NCI-H1930 (cell line): ENCODE data around the gene PIP4K2A.
"Not testable (repeated sequence)": the region's sequence is repeated elsewhere in the genome, so short reads cannot be mapped to it uniquely, and the experiment has no call there.

Experiments
- DNase-seq, 2 experiments: peaks; one replicate each; lab custom pipeline; 2025; lab: John Stamatoyannopoulos, UW

PIP4K2A gene

GRCh38 chr10:22719406-22720042 lies 5.1 kb upstream of the PIP4K2A start:
- DNase-seq: no peak

GRCh38 chr10:22718659-22719058 lies 4.3 kb upstream of the PIP4K2A start:
- DNase-seq: not testable (repeated sequence)

GRCh38 chr10:22717728-22718127 lies 3.4 kb upstream of the PIP4K2A start:
- DNase-seq: no peak

DNA sequence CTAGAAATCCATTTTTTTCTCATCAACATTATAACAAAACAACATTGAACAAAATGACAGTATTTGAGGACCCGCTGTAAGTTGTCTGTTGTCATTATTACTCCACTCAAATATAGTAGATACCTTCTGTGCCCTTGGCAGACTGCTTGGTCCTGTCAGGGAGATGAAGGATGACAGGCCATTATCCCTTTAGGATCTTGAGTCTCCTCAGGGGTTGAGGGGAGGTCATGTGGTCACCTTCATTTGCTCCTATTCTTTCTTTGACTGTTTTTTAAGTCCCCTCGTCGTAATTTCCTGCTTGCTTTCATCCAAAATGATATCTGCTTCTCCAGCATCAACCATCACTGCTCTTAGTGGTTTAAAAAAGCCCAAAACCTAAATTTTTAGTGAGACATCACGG lies 2.6 kb upstream of the PIP4K2A start:
- no peak for DNase-seq

- DNase-seq: no peak
Observed at GRCh38 chr10:22715290-22715625, 880 bp upstream of the PIP4K2A start.

DNA sequence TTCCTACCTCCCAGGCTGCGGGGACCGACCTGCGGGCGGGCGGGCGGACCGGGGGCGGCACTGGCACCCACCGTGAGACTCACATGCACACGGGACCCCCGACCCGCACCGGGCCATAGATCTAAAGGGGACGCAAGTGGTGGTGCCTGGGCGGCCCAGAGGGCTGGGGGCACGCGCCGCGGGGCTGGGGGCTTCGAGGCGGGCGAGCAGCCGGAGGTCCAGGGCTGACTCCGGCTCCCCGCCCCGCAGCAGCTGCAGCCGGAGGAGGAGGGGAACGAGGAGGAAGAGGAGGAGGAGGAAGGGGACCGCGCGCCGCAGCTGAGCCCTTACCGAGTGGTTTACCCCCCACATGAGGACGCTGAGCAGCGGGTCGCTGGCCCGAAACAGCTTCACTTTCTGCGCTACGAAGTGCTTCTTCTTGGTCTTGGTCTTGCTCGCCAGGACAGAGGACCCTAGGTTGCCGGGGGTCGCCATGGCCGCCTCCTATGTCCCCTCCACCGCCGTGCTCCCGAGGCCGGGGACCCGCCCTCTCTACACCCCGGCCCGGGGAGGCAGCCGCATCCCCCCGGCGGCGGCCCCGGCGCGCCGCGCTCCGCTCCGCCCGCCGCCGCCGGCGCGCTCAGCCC lies 412 bp downstream of the PIP4K2A start:
- DNase-seq: no peak

DNA sequence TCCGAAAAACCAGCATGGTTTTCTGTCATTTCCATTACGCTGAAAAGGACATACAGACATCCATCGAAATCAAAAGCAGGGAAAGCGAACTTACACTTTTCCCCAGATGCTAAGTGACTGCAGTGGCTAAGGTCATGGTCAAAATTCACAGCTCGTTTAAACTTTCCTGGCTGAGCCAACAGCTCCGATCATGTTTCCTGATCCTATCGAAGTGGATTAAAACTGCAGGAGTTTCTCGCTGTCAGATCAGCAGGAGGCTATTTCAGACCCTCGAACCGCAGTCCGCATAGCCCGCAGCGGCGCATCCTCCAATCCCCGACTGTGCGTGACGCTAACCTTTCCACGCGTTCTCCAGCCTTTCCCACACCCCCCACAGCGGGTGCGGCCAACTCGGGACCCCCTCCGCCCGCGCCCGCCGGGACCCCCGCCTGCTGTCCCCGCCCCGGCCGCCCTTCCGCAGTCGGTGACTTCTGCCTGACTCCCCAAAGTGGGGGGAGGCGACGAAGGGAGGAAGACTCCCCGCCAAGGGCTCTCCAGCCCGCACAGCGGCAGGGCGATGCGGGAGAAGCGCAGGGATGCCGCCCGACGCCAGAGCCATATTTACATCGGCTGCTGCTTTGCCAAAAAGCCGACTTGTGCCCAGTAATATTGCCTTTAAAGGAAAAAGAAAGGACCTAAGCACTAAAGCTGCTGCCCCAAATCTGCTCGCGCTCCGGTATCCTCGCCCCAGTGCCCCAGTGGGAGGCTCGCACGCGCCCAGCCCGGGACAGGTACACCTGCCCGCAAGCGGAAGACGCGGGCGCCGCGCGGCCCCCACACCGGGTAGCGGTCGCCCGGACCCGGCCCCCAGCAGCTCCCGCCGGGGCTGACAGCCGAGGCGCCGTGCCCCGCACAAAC lies 1.2 kb downstream of the PIP4K2A start:
- no peak for DNase-seq

- no peak for DNase-seq
Observed at GRCh38 chr10:22712211-22712955, 2.0 kb downstream of the PIP4K2A start.

DNA sequence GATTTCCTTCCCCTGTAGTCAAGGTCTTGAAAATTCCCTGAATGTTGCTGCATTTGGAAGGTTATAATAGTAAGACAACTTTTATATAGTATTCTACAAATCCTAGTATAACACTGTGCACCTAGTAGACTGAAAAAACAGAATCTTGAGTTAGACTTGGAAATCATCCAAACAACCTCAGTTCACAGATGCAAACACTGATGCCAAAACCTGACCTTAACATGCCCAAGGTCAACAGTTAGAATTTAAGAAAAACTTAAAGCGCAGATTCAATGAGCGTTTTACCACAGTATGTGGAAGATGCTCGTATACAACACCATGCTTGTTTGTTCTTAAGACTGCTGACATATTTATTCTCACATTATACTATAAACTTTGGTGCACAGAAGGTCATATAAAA lies 3.0 kb downstream of the PIP4K2A start:
- DNase-seq: no peak

DNA sequence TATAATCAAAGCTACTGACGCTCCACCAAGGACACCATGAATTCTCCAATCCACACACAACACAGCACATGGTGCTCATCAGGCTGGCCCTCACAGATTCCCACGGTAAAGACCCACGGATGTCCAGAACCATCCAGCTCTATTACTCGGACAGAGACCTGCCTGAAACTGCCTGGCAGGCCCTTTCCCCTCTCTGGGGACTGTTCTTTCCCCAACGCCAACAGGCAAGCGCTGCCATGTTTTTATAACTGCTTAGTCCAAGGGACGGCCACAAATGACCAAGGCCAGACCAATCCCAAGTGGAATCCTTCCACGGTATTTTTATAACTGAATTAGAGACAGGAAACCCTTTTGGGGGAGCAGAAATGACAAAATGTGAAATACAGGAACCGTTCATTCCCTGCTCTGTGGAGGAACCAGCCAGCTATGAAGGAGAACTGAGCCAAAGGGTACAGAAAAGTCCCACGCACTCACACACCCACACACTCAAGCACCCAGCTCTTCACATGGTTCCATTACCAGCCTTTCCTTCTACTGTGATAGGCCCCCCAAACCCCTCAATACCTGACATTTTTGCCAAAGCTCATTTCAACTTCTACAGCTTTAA lies 4.1 kb downstream of the PIP4K2A start:
- DNase-seq: no peak

- no peak for DNase-seq
Observed at GRCh38 chr10:22708772-22709171, 5.6 kb downstream of the PIP4K2A start.

DNA sequence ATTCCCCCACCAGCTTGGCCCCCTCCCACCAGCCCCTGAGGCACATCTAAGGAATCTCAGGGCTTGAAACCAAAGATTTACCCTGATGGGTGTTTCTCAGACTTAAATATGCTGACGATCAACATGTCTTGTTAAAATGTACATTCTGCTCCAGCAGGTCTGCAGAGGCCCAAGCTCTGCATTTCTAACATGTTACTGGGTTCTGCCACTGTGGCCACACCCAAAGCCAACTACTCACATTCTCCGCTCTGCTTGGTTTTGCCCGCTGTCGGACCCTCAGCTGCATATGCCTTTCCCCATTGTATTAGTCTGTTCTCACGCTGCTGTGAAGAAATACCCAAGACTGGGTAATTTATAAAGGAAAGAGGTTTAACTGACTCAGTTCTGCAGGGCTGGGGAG lies 8.9 kb downstream of the PIP4K2A start:
- no peak for DNase-seq

GRCh38 chr10:22704942-22705341 lies 9.4 kb downstream of the PIP4K2A start:
- DNase-seq: no peak

- DNase-seq: no peak
Observed at GRCh38 chr10:22704471-22704911, 9.9 kb downstream of the PIP4K2A start.

- no peak for DNase-seq
Observed at GRCh38 chr10:22702348-22702747, 12.0 kb downstream of the PIP4K2A start.

- no peak for DNase-seq
Observed at GRCh38 chr10:22701132-22701826, 13.1 kb downstream of the PIP4K2A start.

- no peak for DNase-seq
Observed at GRCh38 chr10:22700489-22700888, 13.9 kb downstream of the PIP4K2A start.

DNA sequence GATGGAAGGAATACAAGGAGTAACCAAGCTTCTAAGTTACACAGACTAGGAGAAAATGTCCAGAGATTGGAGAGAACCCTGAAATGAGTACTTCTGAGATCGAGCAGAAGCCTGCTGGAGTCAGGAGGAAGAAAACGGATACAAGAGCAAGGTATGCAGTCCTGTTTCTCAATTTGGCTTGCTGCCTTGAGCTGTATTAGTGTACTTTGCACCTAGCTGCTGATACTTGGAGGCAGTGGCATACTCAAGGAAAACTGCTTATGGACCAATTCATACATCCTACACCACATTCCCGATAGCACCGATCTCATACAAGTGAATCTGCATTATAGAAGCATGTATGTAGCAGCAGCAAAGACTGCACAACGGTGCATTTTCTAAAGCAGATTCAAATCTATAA lies 14.4 kb downstream of the PIP4K2A start:
- no peak for DNase-seq

DNA sequence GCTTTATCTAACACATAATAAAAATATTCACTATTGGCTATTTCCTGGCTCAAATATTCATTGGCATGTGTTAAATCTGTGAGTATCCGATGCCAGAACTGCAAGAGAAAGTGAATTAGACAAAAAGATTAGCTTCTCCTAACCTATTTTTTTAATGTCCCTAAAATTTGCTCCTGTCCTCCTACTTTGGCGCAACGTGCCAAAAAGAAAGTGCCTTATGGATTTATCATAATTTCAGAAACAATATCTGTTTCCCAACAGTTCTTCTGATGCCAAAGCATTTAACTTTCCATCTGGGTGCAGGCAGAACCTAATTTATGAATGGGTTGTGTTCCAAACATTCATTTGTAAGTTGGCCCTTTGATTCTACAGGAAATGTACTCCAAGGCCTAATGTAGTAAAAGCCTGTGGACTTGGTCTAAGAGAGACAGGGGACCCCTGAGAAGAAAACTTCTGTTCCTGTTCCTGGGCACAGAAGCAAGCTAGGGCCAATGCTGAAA lies 15.4 kb downstream of the PIP4K2A start:
- DNase-seq: no peak

DNA sequence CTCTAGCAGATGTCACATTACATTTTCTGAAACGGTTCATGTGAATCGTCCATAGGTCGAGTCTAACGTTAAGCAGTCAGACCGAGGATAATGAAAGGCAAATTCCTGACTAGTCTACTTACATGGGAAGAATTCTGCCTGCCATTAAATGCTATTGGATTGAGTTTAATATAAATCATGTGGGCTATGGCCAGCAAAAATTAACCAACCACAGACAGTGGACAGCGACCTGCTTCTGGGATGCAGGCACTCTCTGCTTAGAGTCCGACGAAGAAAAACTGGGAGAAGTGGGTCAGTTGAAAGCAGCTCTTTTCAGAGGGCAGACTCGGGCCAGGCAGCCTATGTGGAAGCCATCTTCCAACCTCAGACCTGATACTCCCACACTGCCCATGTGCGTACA lies 16.6 kb downstream of the PIP4K2A start:
- no peak for DNase-seq

DNA sequence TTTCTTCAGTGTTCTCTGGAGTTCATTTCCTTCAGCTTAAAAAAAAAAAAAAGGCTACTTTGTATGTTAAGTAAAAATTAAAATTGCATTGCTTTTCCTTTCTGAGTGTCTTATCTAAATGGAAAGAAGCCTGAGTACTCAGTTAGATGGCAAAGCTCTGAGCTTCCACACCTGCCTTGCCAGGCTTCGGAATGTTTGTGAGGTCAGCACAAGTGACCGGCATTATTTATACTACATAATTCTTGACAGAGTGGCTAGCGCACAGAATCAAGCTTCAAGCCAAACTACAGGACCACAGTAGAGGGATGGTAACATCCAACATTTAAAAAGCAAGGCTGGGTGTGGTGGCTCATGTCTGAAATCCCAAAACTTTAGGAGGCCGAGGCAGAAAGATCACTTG lies 17.3 kb downstream of the PIP4K2A start:
- no peak for DNase-seq
